Measurements from ENCODE around the gene GPD2.

- TF ChIP-seq CTCF (IDR thresholded peaks at IDR 0.05) (no peak), EZH2 (IDR thresholded peaks at IDR 0.05; ENCODE audit: borderline replicate concordance, insufficient read depth, low read depth, low read length, poor library complexity, severe bottlenecking) (no peak)
Observed at GRCh38 chr2:156593594-156593921, 157.4 kb downstream of the GPD2 start.
